ENCODE data around the gene MED13.

Gene MED13

DNA sequence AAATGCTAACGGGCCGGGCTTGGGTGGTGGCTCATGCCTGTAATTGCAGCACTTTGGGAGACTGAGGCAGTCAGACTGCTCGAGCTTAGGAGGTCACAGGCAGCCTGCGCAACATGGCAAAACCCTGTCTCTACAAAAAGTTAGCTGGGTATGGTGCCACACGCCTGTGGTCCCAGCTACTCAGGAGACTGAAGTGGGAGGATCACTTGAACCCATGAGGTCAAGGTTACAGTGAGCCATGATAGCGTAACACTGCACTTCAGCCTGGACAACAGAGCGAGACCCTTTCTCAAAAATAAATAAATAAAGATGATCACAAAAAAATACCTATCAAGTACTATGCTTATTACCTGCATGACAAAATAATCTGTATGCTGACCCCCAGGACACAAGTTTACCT, 91.0 kb downstream of the MED13 start:
- Histone ChIP-seq H3K14ac (ENCODE audit: low read length) (no peak overlapping the region), H2BK12ac (ENCODE audit: low read length) (no peak overlapping the region), H3K18ac (ENCODE audit: low read length) (no peak overlapping the region), H2AK5ac (ENCODE audit: low read depth, low read length) (no peak overlapping the region), H3K27me3 (ENCODE audit: control insufficient read depth in 3 of 3, insufficient read depth in 3 of 3, low read depth in 1 of 3, low read length in 3 of 3) (no peaks in the 10 kb centered on the region), H3K4me3 (ENCODE audit: low read length in 2 of 2) (no peak overlapping the region), H3K23ac (ENCODE audit: low read depth, low read length, poor library complexity) (no peak overlapping the region), H4K91ac (ENCODE audit: low read depth, low read length, poor library complexity) (no peak overlapping the region), H4K8ac (ENCODE audit: low read depth, low read length) (no peak overlapping the region), H2BK15ac (ENCODE audit: low read length) (no peak overlapping the region), H3K4me2 (ENCODE audit: insufficient read depth, low read length, poor library complexity, severe bottlenecking) (no peak overlapping the region), H2AFZ (ENCODE audit: low read length) (no peak overlapping the region), H3K36me3 (replicated peaks in 1 of 2; ENCODE audit: control insufficient read depth in 2 of 2, insufficient read depth in 2 of 2, low read length in 2 of 2) (peaks cover 7 to 95% of the 10 kb centered on the region in 2 donors), H3K9ac (ENCODE audit: low read depth, low read length, poor library complexity) (no peak overlapping the region), H3K27ac (replicated peaks; ENCODE audit: low read length) (no peak overlapping the region), H3K4ac (ENCODE audit: low read length) (no peak overlapping the region), H3K4me1 (ENCODE audit: control insufficient read depth in 2 of 2, insufficient read depth in 1 of 2, low read depth in 1 of 2, low read length in 2 of 2) (no peaks in the 10 kb centered on the region), H3K79me1 (ENCODE audit: low read depth, low read length) (peaks cover 2% of the 10 kb centered on the region), H3K9me3 (replicated peaks in 1 of 2; ENCODE audit: control insufficient read depth in 2 of 2, insufficient read depth in 1 of 2, low read depth in 1 of 2, low read length in 2 of 2) (no peaks in the 10 kb centered on the region), H2BK120ac (ENCODE audit: low read depth, low read length) (no peak overlapping the region), H2BK5ac (ENCODE audit: low read length) (no peak overlapping the region)
- no peak for DNase-seq (ENCODE audit: low spot score)
- WGBS, 2 donors (ENCODE audit: extremely low coverage in 2 of 2, insufficient read length in 2 of 2, insufficient replicate concordance in 1 of 2), result no CpG with 5 or more reads among the region's 7 CpGs

- Histone ChIP-seq H3K4ac (ENCODE audit: low read length) (no peak overlapping the region), H3K79me1 (ENCODE audit: low read depth, low read length) (peaks cover 2% of the 10 kb centered on the region), H3K23ac (ENCODE audit: low read depth, low read length, poor library complexity) (no peak overlapping the region), H2BK15ac (ENCODE audit: low read length) (no peak overlapping the region), H3K4me1 (ENCODE audit: control insufficient read depth in 2 of 2, insufficient read depth in 1 of 2, low read depth in 1 of 2, low read length in 2 of 2) (no peaks in the 10 kb centered on the region), H3K9ac (ENCODE audit: low read depth, low read length, poor library complexity) (no peak overlapping the region), H2BK120ac (ENCODE audit: low read depth, low read length) (no peak overlapping the region), H3K36me3 (replicated peaks in 1 of 2; ENCODE audit: control insufficient read depth in 2 of 2, insufficient read depth in 2 of 2, low read length in 2 of 2) (peaks cover 11 to 96% of the 10 kb centered on the region in 2 donors), H2AFZ (ENCODE audit: low read length) (no peak overlapping the region), H3K9me3 (replicated peaks in 1 of 2; ENCODE audit: control insufficient read depth in 2 of 2, insufficient read depth in 1 of 2, low read depth in 1 of 2, low read length in 2 of 2) (no peaks in the 10 kb centered on the region), H3K27ac (replicated peaks; ENCODE audit: low read length) (no peak overlapping the region), H3K27me3 (ENCODE audit: control insufficient read depth in 3 of 3, insufficient read depth in 3 of 3, low read depth in 1 of 3, low read length in 3 of 3) (no peaks in the 10 kb centered on the region), H3K4me3 (ENCODE audit: low read length in 2 of 2) (no peak overlapping the region), H3K4me2 (ENCODE audit: insufficient read depth, low read length, poor library complexity, severe bottlenecking) (no peak overlapping the region), H2AK5ac (ENCODE audit: low read depth, low read length) (no peak overlapping the region), H3K18ac (ENCODE audit: low read length) (no peak overlapping the region), H4K8ac (ENCODE audit: low read depth, low read length) (no peak overlapping the region), H3K14ac (ENCODE audit: low read length) (no peak overlapping the region), H2BK12ac (ENCODE audit: low read length) (no peak overlapping the region), H2BK5ac (ENCODE audit: low read length) (no peak overlapping the region), H4K91ac (ENCODE audit: low read depth, low read length, poor library complexity) (no peak overlapping the region)
- DNase-seq (ENCODE audit: low spot score), result no peak
Measured at GRCh38 chr17:61972311-61972710, 92.8 kb downstream of the MED13 start.

- H2BK12ac ChIP-seq (ENCODE audit: low read length), result no peak overlapping the region
- no peaks in the 10 kb centered on the region for H3K4me1 ChIP-seq (ENCODE audit: control insufficient read depth in 2 of 2, insufficient read depth in 1 of 2, low read depth in 1 of 2, low read length in 2 of 2)
- H2BK5ac ChIP-seq (ENCODE audit: low read length), result no peak overlapping the region
- H2AFZ ChIP-seq (ENCODE audit: low read length), result no peak overlapping the region
- H3K27ac ChIP-seq (replicated peaks; ENCODE audit: low read length), result no peak overlapping the region
- no peak overlapping the region for H4K8ac ChIP-seq (ENCODE audit: low read depth, low read length)
- no peak overlapping the region for H3K4ac ChIP-seq (ENCODE audit: low read length)
- no peak overlapping the region for H3K14ac ChIP-seq (ENCODE audit: low read length)
- no peak overlapping the region for H3K9ac ChIP-seq (ENCODE audit: low read depth, low read length, poor library complexity)
- no peak overlapping the region for H2AK5ac ChIP-seq (ENCODE audit: low read depth, low read length)
- H2BK15ac ChIP-seq (ENCODE audit: low read length), result no peak overlapping the region
- no peak overlapping the region for H4K91ac ChIP-seq (ENCODE audit: low read depth, low read length, poor library complexity)
- no peak overlapping the region for H3K4me3 ChIP-seq (ENCODE audit: low read length in 2 of 2)
- WGBS, 2 donors (ENCODE audit: extremely low coverage in 2 of 2, insufficient read length in 2 of 2, insufficient replicate concordance in 1 of 2), result no CpG with 5 or more reads among the region's 1 CpG
- H3K36me3 ChIP-seq (replicated peaks in 1 of 2; ENCODE audit: control insufficient read depth in 2 of 2, insufficient read depth in 2 of 2, low read length in 2 of 2), result peaks cover 15 to 99% of the 10 kb centered on the region in 2 donors
- no peaks in the 10 kb centered on the region for H3K27me3 ChIP-seq (ENCODE audit: control insufficient read depth in 3 of 3, insufficient read depth in 3 of 3, low read depth in 1 of 3, low read length in 3 of 3)
- no peak overlapping the region for H3K18ac ChIP-seq (ENCODE audit: low read length)
- H3K79me1 ChIP-seq (ENCODE audit: low read depth, low read length), result peaks cover 2% of the 10 kb centered on the region
- H3K23ac ChIP-seq (ENCODE audit: low read depth, low read length, poor library complexity), result no peak overlapping the region
- no peak overlapping the region for H3K4me2 ChIP-seq (ENCODE audit: insufficient read depth, low read length, poor library complexity, severe bottlenecking)
- no peak overlapping the region for H2BK120ac ChIP-seq (ENCODE audit: low read depth, low read length)
- no peak for DNase-seq (ENCODE audit: low spot score)
- H3K9me3 ChIP-seq (replicated peaks in 1 of 2; ENCODE audit: control insufficient read depth in 2 of 2, insufficient read depth in 1 of 2, low read depth in 1 of 2, low read length in 2 of 2), result no peaks in the 10 kb centered on the region
Measured at GRCh38 chr17:61970030-61970429, 95.0 kb downstream of the MED13 start.

DNA sequence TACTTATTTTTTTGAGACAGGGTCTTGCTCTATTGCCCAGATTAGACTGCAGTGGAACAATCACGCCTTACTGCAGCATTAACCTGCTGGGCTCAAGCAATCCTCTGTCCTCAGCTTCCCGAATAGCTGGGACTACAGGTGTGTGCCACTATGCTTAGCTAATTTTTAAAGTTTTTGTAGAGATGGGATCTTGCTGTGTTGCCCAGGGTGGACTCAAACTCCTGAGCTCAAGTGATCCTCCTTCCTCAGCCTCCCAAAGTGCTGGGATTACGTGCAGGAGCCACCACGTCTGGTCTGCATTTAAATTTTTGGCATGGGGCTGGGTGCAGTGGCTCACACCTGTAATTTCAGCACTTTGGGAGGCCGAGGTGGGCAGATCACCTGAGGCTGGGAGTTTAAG, 96.3 kb downstream of the MED13 start:
- Histone ChIP-seq H3K9ac (ENCODE audit: low read depth, low read length, poor library complexity) (no peak overlapping the region), H3K9me3 (replicated peaks in 1 of 2; ENCODE audit: control insufficient read depth in 2 of 2, insufficient read depth in 1 of 2, low read depth in 1 of 2, low read length in 2 of 2) (no peaks in the 10 kb centered on the region), H2AFZ (ENCODE audit: low read length) (no peak overlapping the region), H2BK5ac (ENCODE audit: low read length) (no peak overlapping the region), H4K8ac (ENCODE audit: low read depth, low read length) (no peak overlapping the region), H2BK120ac (ENCODE audit: low read depth, low read length) (no peak overlapping the region), H2AK5ac (ENCODE audit: low read depth, low read length) (no peak overlapping the region), H4K91ac (ENCODE audit: low read depth, low read length, poor library complexity) (no peak overlapping the region), H3K4ac (ENCODE audit: low read length) (no peak overlapping the region), H2BK15ac (ENCODE audit: low read length) (no peak overlapping the region), H3K14ac (ENCODE audit: low read length) (no peak overlapping the region), H3K27ac (replicated peaks; ENCODE audit: low read length) (no peak overlapping the region), H3K18ac (ENCODE audit: low read length) (no peak overlapping the region), H3K27me3 (ENCODE audit: control insufficient read depth in 3 of 3, insufficient read depth in 3 of 3, low read depth in 1 of 3, low read length in 3 of 3) (no peaks in the 10 kb centered on the region), H3K36me3 (replicated peaks in 1 of 2; ENCODE audit: control insufficient read depth in 2 of 2, insufficient read depth in 2 of 2, low read length in 2 of 2) (peaks cover 22 to 99% of the 10 kb centered on the region in 2 donors), H3K4me3 (ENCODE audit: low read length in 2 of 2) (no peak overlapping the region), H3K4me1 (ENCODE audit: control insufficient read depth in 2 of 2, insufficient read depth in 1 of 2, low read depth in 1 of 2, low read length in 2 of 2) (no peaks in the 10 kb centered on the region), H3K79me1 (ENCODE audit: low read depth, low read length) (peaks cover 2% of the 10 kb centered on the region), H3K4me2 (ENCODE audit: insufficient read depth, low read length, poor library complexity, severe bottlenecking) (no peak overlapping the region), H2BK12ac (ENCODE audit: low read length) (no peak overlapping the region), H3K23ac (ENCODE audit: low read depth, low read length, poor library complexity) (no peak overlapping the region)
- no peak for DNase-seq (ENCODE audit: low spot score)
- WGBS, 2 donors (ENCODE audit: extremely low coverage in 2 of 2, insufficient read length in 2 of 2, insufficient replicate concordance in 1 of 2), result no CpG with 5 or more reads among the region's 5 CpGs
